Parathyroid adenoma (tissue), 2 donors: ENCODE results near the gene SLC35G1.

ENCODE experiments used
- H2AFZ ChIP-seq: fragments of 300-600 bp; sonication (generic); one replicate; pipeline ENCODE4 v1.7.0; 2017; ENCODE audit warnings: antibody characterized with exemption, mild to moderate bottlenecking
- H3K27ac ChIP-seq: fragments of 300-600 bp; sonication (generic); one replicate; pipeline ENCODE4 v1.7.0; 2017
- H3K27me3 ChIP-seq: fragments of 300-600 bp; sonication (generic); one replicate; pipeline ENCODE4 v1.7.0; 2017; ENCODE audit warnings: low read length; ENCODE audit not compliant: control insufficient read depth, insufficient read depth
- H3K36me3 ChIP-seq: fragments of 300-600 bp; sonication (generic); one replicate; pipeline ENCODE4 v1.7.0; 2017; ENCODE audit warnings: low read length; ENCODE audit not compliant: control insufficient read depth, insufficient read depth
- H3K4me1 ChIP-seq: fragments of 300-600 bp; sonication (generic); one replicate; pipeline ENCODE4 v1.7.0; 2017; ENCODE audit warnings: control low read depth
- H3K4me2 ChIP-seq: fragments of 300-600 bp; sonication (generic); one replicate; pipeline ENCODE4 v1.7.0; 2017; ENCODE audit warnings: low read length
- H3K4me3 ChIP-seq: fragments of 300-600 bp; sonication (generic); one replicate; pipeline ENCODE4 v1.7.0; 2017; ENCODE audit warnings: low read depth, low read length
- H3K79me2 ChIP-seq: fragments of 300-600 bp; sonication (generic); one replicate; pipeline ENCODE4 v1.7.0; 2017; ENCODE audit warnings: control low read depth
- H3K9ac ChIP-seq: fragments of 300-600 bp; sonication (generic); one replicate; pipeline ENCODE4 v1.7.0; 2017; ENCODE audit warnings: mild to moderate bottlenecking
- H3K9me3 ChIP-seq: fragments of 300-600 bp; sonication (generic); one replicate; pipeline ENCODE4 v1.7.0; 2017; ENCODE audit warnings: low read length; ENCODE audit not compliant: control insufficient read depth
- CTCF ChIP-seq: fragments of 300-600 bp; sonication (generic); IDR thresholded peaks from one replicate; pipeline ENCODE4 v1.7.0; 2017; ENCODE audit warnings: antibody characterized with exemption, mild to moderate bottlenecking
- donor health status: primary hyperparathyroidism.

The SLC35G1 gene

GRCh38 chr10:93899109-93899508 lies 5.3 kb downstream of the SLC35G1 start:
- no peaks in the 10 kb centered on the region for H3K79me2 ChIP-seq
- H3K27ac ChIP-seq = no peak overlapping the region
- no peak overlapping the region for H3K4me2 ChIP-seq
- no peaks in the 10 kb centered on the region for H3K9me3 ChIP-seq
- H3K4me3 ChIP-seq = no peak overlapping the region
- H3K9ac ChIP-seq = no peak overlapping the region
- no peaks in the 10 kb centered on the region for H3K27me3 ChIP-seq
- no peaks in the 10 kb centered on the region for H3K36me3 ChIP-seq
- H2AFZ ChIP-seq = no peak overlapping the region
- no peak for TF ChIP-seq CTCF
- H3K4me1 ChIP-seq = no peaks in the 10 kb centered on the region

GRCh38 chr10:93903051-93903450 lies 9.3 kb downstream of the SLC35G1 start:
- Histone ChIP-seq H3K9me3 (no peaks in the 10 kb centered on the region), H3K79me2 (no peaks in the 10 kb centered on the region), H3K4me2 (no peak overlapping the region), H2AFZ (no peak overlapping the region), H3K27ac (no peak overlapping the region), H3K36me3 (no peaks in the 10 kb centered on the region), H3K27me3 (no peaks in the 10 kb centered on the region), H3K4me3 (no peak overlapping the region), H3K4me1 (no peaks in the 10 kb centered on the region), H3K9ac (no peak overlapping the region)
- no peak for TF ChIP-seq CTCF

- H3K9ac ChIP-seq = no peak overlapping the region
- H2AFZ ChIP-seq = no peak overlapping the region
- no peak for TF ChIP-seq CTCF
- H3K9me3 ChIP-seq = no peaks in the 10 kb centered on the region
- no peak overlapping the region for H3K4me2 ChIP-seq
- no peak overlapping the region for H3K4me3 ChIP-seq
- no peak overlapping the region for H3K27ac ChIP-seq
- no peaks in the 10 kb centered on the region for H3K27me3 ChIP-seq
- H3K79me2 ChIP-seq = no peaks in the 10 kb centered on the region
- no peaks in the 10 kb centered on the region for H3K36me3 ChIP-seq
- H3K4me1 ChIP-seq = no peaks in the 10 kb centered on the region
Measured at GRCh38 chr10:93904901-93905300, 11.1 kb downstream of the SLC35G1 start.

GRCh38 chr10:93907059-93907458 lies 13.3 kb downstream of the SLC35G1 start:
- no peak overlapping the region for H3K4me3 ChIP-seq
- no peak for TF ChIP-seq CTCF

GRCh38 chr10:93911866-93912265 lies 18.1 kb downstream of the SLC35G1 start:
- Histone ChIP-seq H3K27ac (no peak overlapping the region), H3K27me3 (no peaks in the 10 kb centered on the region), H3K36me3 (no peaks in the 10 kb centered on the region), H3K4me2 (no peak overlapping the region), H3K4me3 (no peak overlapping the region), H2AFZ (no peak overlapping the region), H3K4me1 (no peaks in the 10 kb centered on the region), H3K79me2 (no peaks in the 10 kb centered on the region), H3K9ac (no peak overlapping the region), H3K9me3 (no peaks in the 10 kb centered on the region)
- TF ChIP-seq CTCF = no peak

More at GRCh38 chr10:93907059-93907458, 13.3 kb downstream of the SLC35G1 start:
- Histone ChIP-seq H3K9me3 (no peaks in the 10 kb centered on the region), H3K4me1 (no peaks in the 10 kb centered on the region), H3K27ac (no peak overlapping the region), H3K36me3 (no peaks in the 10 kb centered on the region), H2AFZ (no peak overlapping the region), H3K4me2 (no peak overlapping the region), H3K79me2 (no peaks in the 10 kb centered on the region), H3K9ac (no peak overlapping the region), H3K27me3 (no peaks in the 10 kb centered on the region)
